Measurements from ENCODE around the gene NOP9. TPM values are rescaled to one million over a fixed set of nuclear protein-coding genes. Genes with fewer than 3 reads are reported as not detected.

NOP9 gene
- total RNA-seq, 1 experiment from 2014 or later, result 39.4 TPM

- Histone ChIP-seq H3K36me3 (ENCODE audit: control insufficient read depth in 1 of 2, insufficient read depth in 2 of 2, low read length in 2 of 2) (no peaks in the 10 kb centered on the region), H3K79me2 (ENCODE audit: insufficient read depth, low read length) (no peaks in the 10 kb centered on the region), H3K9ac (ENCODE audit: low read length) (no peak overlapping the region), H3K9me3 (ENCODE audit: control insufficient read depth in 1 of 2, insufficient read depth in 1 of 2, low read depth in 1 of 2, low read length in 2 of 2) (no peaks in the 10 kb centered on the region), H3K27ac (ENCODE audit: low read depth, low read length) (no peak overlapping the region), H3K27me3 (ENCODE audit: insufficient read depth, low read length) (no peaks in the 10 kb centered on the region), H3K9me2 (ENCODE audit: insufficient read depth) (no peaks in the 10 kb centered on the region), H3K4me2 (ENCODE audit: low read length) (no peak overlapping the region), H3K4me1 (ENCODE audit: control insufficient read depth in 1 of 2, insufficient read depth in 2 of 2, low read length in 2 of 2) (no peaks in the 10 kb centered on the region), H4K20me1 (ENCODE audit: insufficient read depth) (no peaks in the 10 kb centered on the region), H2AFZ (ENCODE audit: low read depth, low read length, poor library complexity, severe bottlenecking) (no peak overlapping the region), H3K4me3 (replicated peaks in 1 of 2; ENCODE audit: low read depth in 1 of 2, low read length in 2 of 2) (no peak overlapping the region)
- no peak for ATAC-seq
- TF ChIP-seq SP1 (IDR thresholded peaks at IDR 0.05; ENCODE audit: low read depth) (no peak), ELF1 (IDR thresholded peaks at IDR 0.05; ENCODE audit: borderline replicate concordance, low read depth) (no peak), JUND (IDR thresholded peaks at IDR 0.05) (no peak), ATF3 (IDR thresholded peaks at IDR 0.05) (no peak), ZBTB33 (IDR thresholded peaks at IDR 0.05; ENCODE audit: extremely low read depth, insufficient replicate concordance, low read length) (no peak), MAX (IDR thresholded peaks at IDR 0.05) (no peak), FOSL1 (IDR thresholded peaks at IDR 0.05; ENCODE audit: low read depth) (no peak), CEBPB (IDR thresholded peaks at IDR 0.05; ENCODE audit: low read depth) (no peak), POLR2A (IDR thresholded peaks at IDR 0.05; ENCODE audit: borderline replicate concordance, extremely low read depth, insufficient read depth, insufficient read length) (no peak), SRF (IDR thresholded peaks at IDR 0.05; ENCODE audit: low read depth) (no peak), EZH2phosphoT487 (IDR thresholded peaks at IDR 0.05; ENCODE audit: borderline replicate concordance) (no peak), SIN3A (IDR thresholded peaks at IDR 0.05; ENCODE audit: low read depth) (no peak), POLR2AphosphoS5 (IDR thresholded peaks at IDR 0.05; ENCODE audit: low read depth, low read length) (no peak), ZFX (IDR thresholded peaks at IDR 0.05) (no peak), YY1 (IDR thresholded peaks at IDR 0.05; ENCODE audit: extremely low read depth, insufficient replicate concordance, low read depth, low read length) (no peak), EGR1 (IDR thresholded peaks at IDR 0.05; ENCODE audit: low read depth) (no peak), TCF7L2 (IDR thresholded peaks at IDR 0.05; ENCODE audit: borderline replicate concordance, extremely low read depth, insufficient read depth, insufficient read length) (no peak), CBX3 (IDR thresholded peaks at IDR 0.05; ENCODE audit: low read depth) (no peak)
- POLR2A ChIA-PET, result no interaction called here
- no peak for DNase-seq (ENCODE audit: low read depth, low spot score)
- intact Hi-C loops (cut with micrococcal nuclease), result no loop called here
- CTCF ChIA-PET, result interaction anchor here (0.8 to 4.3 kb wide), 3 partner anchors 8 to 107 kb away, joined by 3 to 28 read pairs (median 4); partner anchors contain the start of gene CIDEB
- RAD21 ChIA-PET (ENCODE audit: low non-redundant PET in 1 of 2, low total read pairs in 2 of 2, uncharacterized antibody in 2 of 2, unreplicated experiment in 2 of 2), result no interaction called here
- no TSS peak for BruUV-seq (replicated peaks)
Measured at GRCh38 chr14:24325041-24325530, 25.4 kb downstream of the NOP9 start.
